Aorta (tissue), 5 donors: Measurements from ENCODE around the gene TMC7. TPM values are rescaled to one million over a fixed set of nuclear protein-coding genes. Genes with fewer than 3 reads are reported as not detected.

ENCODE experiments used
- ATAC-seq: fragments of 200-7000 bp; cut with Tn5 transposase; one replicate; pipeline ENCODE4 v1.9.1; 2022; ENCODE audit warnings: moderate library complexity; ENCODE audit not compliant: low FRiP score
- DNase-seq, 2 donors: peaks; one replicate each; pipeline ENCODE4 v3.0.0-alpha.2; 2020
- H3K27ac ChIP-seq, 2 donors: one replicate each; pipeline ENCODE4 v1.5.1; 2013; ENCODE audit warnings: low read length in 2 of 2, mild to moderate bottlenecking in 2 of 2, moderate library complexity in 2 of 2, control low read depth in 1 of 2, inconsistent platforms in 1 of 2, low read depth in 1 of 2
- H3K27me3 ChIP-seq, 2 donors: one replicate each; pipeline ENCODE4 v1.6.1; 2013; ENCODE audit warnings: control low read depth in 1 of 2, low read length in 1 of 2, mild to moderate bottlenecking in 1 of 2, moderate library complexity in 1 of 2; ENCODE audit not compliant: insufficient read depth in 2 of 2, control insufficient read depth in 1 of 2
- H3K36me3 ChIP-seq, 2 donors: one replicate each; pipeline ENCODE4 v1.6.1; 2013; ENCODE audit warnings: control low read depth in 1 of 2, low read length in 1 of 2, mild to moderate bottlenecking in 1 of 2; ENCODE audit not compliant: insufficient read depth in 2 of 2, control insufficient read depth in 1 of 2
- H3K4me1 ChIP-seq, 2 donors: one replicate each; pipeline ENCODE4 v1.6.1; 2013; ENCODE audit warnings: low read length in 2 of 2, control low read depth in 1 of 2, mild to moderate bottlenecking in 1 of 2, moderate library complexity in 1 of 2; ENCODE audit not compliant: insufficient read depth in 2 of 2, control insufficient read depth in 1 of 2
- H3K4me3 ChIP-seq, 2 donors: one replicate each; pipeline ENCODE4 v1.5.1; 2013; ENCODE audit warnings: low read length in 2 of 2, control low read depth in 1 of 2, mild to moderate bottlenecking in 1 of 2
- H3K9me3 ChIP-seq: one replicate; pipeline ENCODE4 v1.6.1; 2013; ENCODE audit warnings: mild to moderate bottlenecking, low read length; ENCODE audit not compliant: control insufficient read depth
- WGBS, 2 donors: extraction: QIAGEN DNeasy Blood & Tissue Kit; methylation state at CpG; one replicate each; pipeline ENCODE4 v1.1.7; 2013; 5-methylcytosine and 5-hydroxymethylcytosine counted together
- intact Hi-C, 2 donors: fragments of 100-400 bp; cut with DNase I; formaldehyde crosslinking; loops; one replicate each; pipeline versions ENCODE4 v1.14.2 to v1.15.0; 2022
- long read RNA-seq, 2 donors: library from polyadenylated mRNA; unstranded; transcript quantifications; one replicate each; pipeline ENCODE4 v2.0.0, GENCODE V29; 2020 to 2021
- polyA plus RNA-seq, 2 donors: library from polyadenylated mRNA; stranded (reverse); fragments of 200-250 nt; gene quantifications; one replicate each; pipeline ENCODE4 v1.2.3, GENCODE V29; 2013
- total RNA-seq, 2 donors: library from RNA; stranded (reverse); fragmentation: NEBNext Ultra II Directional; extraction: Animal tissue kit (Norgen Biotek cat#: 25700); gene quantifications; one replicate each; pipeline ENCODE4 v1.2.1, GENCODE V29; 2021
- donor health status: healthy with polysubstance abuse.
- donor health status: Bipolar disorder and iron deficiency.
- donor health status: DM: no; HTN: no; CAD: no.
- donor health status: DM: no; HTN: no; CAD: no.
- donor health status: DM: yes; HTN: yes; CAD: no.

Gene TMC7
- total RNA-seq: 1 to 10 TPM; 1.4 to 4.2 TPM
- polyA plus RNA-seq: under 1 TPM; 0.25 to 0.54 TPM
- long read RNA-seq, donor 1, partial matches to known transcripts: 0 of 1 reads
- long read RNA-seq, donor 1, other reads (novel, unspliced or antisense): 1 of 1 reads
- long read RNA-seq, donor 2, partial matches to known transcripts: 0 of 5 reads
- long read RNA-seq, donor 2, other reads (novel, unspliced or antisense): 4 of 5 reads

GRCh38 chr16:18983565-18984434, at the start of gene TMC7:
Gene TMC7 (plus strand): TSS chr16:18983934. CDS start chr16:18984064, 130 bp downstream.
- peak; percentile 83 to 93 for DNase-seq
- Histone ChIP-seq H3K36me3 (no peaks in the 10 kb centered on the region), H3K27ac (no peak within 1 kb of the TSS), H3K4me1 (no peaks in the 10 kb centered on the region), H3K4me3 (peak within 1 kb of the TSS; percentile 27 to 34), H3K27me3 (no peaks in the 10 kb centered on the region), H3K9me3 (no peaks in the 10 kb centered on the region)
- 5 to 6% methylated on average over 63 to 64 of the region's 64 CpGs for WGBS, 2 donors
- ATAC-seq: peak; percentile 86
- intact Hi-C loops: loop anchor here in 1 of 2 donors (2.0 kb wide), 1 partner anchor 85 kb away; no protein-coding TSS in a partner anchor

- no peak overlapping the region for H3K27ac ChIP-seq
- DNase-seq: no peak
- H3K36me3 ChIP-seq: no peaks in the 10 kb centered on the region
- ATAC-seq: no peak
- intact Hi-C loops: no loop called here
- no peak overlapping the region for H3K4me3 ChIP-seq
- H3K27me3 ChIP-seq: no peaks in the 10 kb centered on the region
- peaks cover 0 to 4% of the 10 kb centered on the region in 2 donors for H3K4me1 ChIP-seq
- no peaks in the 10 kb centered on the region for H3K9me3 ChIP-seq
- WGBS, 2 donors: 90 to 91% methylated on average over 7 of the region's 7 CpGs
Observed at GRCh38 chr16:18936727-18937340, 46.9 kb upstream of the TMC7 start.

- Histone ChIP-seq H3K9me3 (no peaks in the 10 kb centered on the region), H3K4me3 (no peak overlapping the region), H3K27me3 (no peaks in the 10 kb centered on the region), H3K36me3 (no peaks in the 10 kb centered on the region), H3K4me1 (peaks cover 0 to 4% of the 10 kb centered on the region in 2 donors), H3K27ac (no peak overlapping the region)
- DNase-seq (no peak), ATAC-seq (no peak)
- intact Hi-C loops: no loop called here
Observed at GRCh38 chr16:18937390-18937789, 46.3 kb upstream of the TMC7 start.

GRCh38 chr16:18938986-18939385, 44.7 kb upstream of the TMC7 start:
- H3K4me1 ChIP-seq: no peaks in the 10 kb centered on the region
- no peaks in the 10 kb centered on the region for H3K27me3 ChIP-seq
- no peaks in the 10 kb centered on the region for H3K9me3 ChIP-seq
- DNase-seq: no peak
- no peak overlapping the region for H3K4me3 ChIP-seq
- no peak overlapping the region for H3K27ac ChIP-seq
- ATAC-seq: no peak
- intact Hi-C loops: no loop called here
- no peaks in the 10 kb centered on the region for H3K36me3 ChIP-seq
- WGBS, 2 donors: 89 to 93% methylated on average over 9 of the region's 9 CpGs

GRCh38 chr16:18941471-18941870, 42.3 kb upstream of the TMC7 start:
- DNase-seq: no peak
- no peaks in the 10 kb centered on the region for H3K27me3 ChIP-seq
- no peak for ATAC-seq
- H3K36me3 ChIP-seq: no peaks in the 10 kb centered on the region
- H3K9me3 ChIP-seq: no peaks in the 10 kb centered on the region
- no peaks in the 10 kb centered on the region for H3K4me1 ChIP-seq
- H3K27ac ChIP-seq: no peak overlapping the region
- no peak overlapping the region for H3K4me3 ChIP-seq
- intact Hi-C loops: no loop called here

- Histone ChIP-seq H3K9me3 (no peaks in the 10 kb centered on the region), H3K27me3 (no peaks in the 10 kb centered on the region), H3K4me3 (no peak overlapping the region), H3K4me1 (no peaks in the 10 kb centered on the region), H3K36me3 (no peaks in the 10 kb centered on the region), H3K27ac (no peak overlapping the region)
- intact Hi-C loops: no loop called here
- no peak for DNase-seq
- WGBS, 2 donors: 30 to 50% methylated on average over 1 of the region's 1 CpG
- ATAC-seq: no peak
Observed at GRCh38 chr16:18942061-18942460, 41.7 kb upstream of the TMC7 start.

GRCh38 chr16:18943414-18943813, 40.3 kb upstream of the TMC7 start:
- Histone ChIP-seq H3K27me3 (no peaks in the 10 kb centered on the region), H3K4me1 (no peaks in the 10 kb centered on the region), H3K36me3 (no peaks in the 10 kb centered on the region), H3K27ac (no peak overlapping the region), H3K4me3 (no peak overlapping the region), H3K9me3 (no peaks in the 10 kb centered on the region)
- DNase-seq (no peak), ATAC-seq (no peak)
- intact Hi-C loops: no loop called here
- 81 to 86% methylated on average over 7 of the region's 7 CpGs for WGBS, 2 donors

GRCh38 chr16:18945233-18945632, 38.5 kb upstream of the TMC7 start:
- WGBS, 2 donors: 68 to 74% methylated on average over 7 of the region's 7 CpGs
- intact Hi-C loops: no loop called here

More at GRCh38 chr16:18945233-18945632, 38.5 kb upstream of the TMC7 start:
- Histone ChIP-seq H3K4me1 (no peaks in the 10 kb centered on the region), H3K9me3 (no peaks in the 10 kb centered on the region), H3K36me3 (no peaks in the 10 kb centered on the region), H3K27me3 (no peaks in the 10 kb centered on the region), H3K27ac (no peak overlapping the region), H3K4me3 (no peak overlapping the region)
- DNase-seq (no peak), ATAC-seq (no peak)
